Measurements from ENCODE around the gene MYO7B. TPM values are rescaled to one million over a fixed set of nuclear protein-coding genes. Genes with fewer than 3 reads are reported as not detected.

MYO7B gene
- total and polyA plus RNA-seq, 4 donors, result 0.51 to 4.7 (median 1.9) TPM

DNA sequence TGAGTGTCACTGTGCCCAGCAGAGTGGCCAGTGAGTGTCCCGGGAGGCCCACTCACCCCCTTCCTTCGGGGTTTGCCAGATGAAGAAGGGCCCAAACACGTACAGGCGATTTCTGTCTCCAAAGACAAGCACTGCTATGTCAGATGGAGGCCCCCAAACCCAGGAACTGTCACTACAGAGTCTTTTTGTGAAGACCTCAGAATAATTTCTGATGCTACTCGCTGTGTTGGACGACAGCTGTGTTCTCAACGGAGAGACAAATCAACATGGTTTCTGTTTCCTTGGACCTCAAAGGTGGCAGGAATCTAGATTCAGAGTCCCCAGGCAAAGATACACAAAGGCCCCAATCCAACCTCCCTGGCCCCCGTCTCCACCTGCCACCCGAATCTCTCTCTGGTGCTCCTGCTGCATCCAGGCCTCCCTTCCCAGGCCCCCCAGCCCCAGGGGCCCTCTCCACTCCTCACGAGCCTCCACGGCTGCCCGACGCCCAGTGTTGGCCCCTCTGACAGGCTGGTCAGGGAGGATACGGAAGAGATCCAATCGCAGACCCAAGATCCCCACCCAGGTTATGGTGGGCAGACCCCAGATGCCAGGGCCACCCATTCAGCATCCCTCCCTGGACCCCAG, 108.1 kb downstream of the MYO7B start:
- DNase-seq (no peak), ATAC-seq (ENCODE audit: insufficient read depth, low FRiP score) (no peak)
- TF ChIP-seq, protein P1, sequence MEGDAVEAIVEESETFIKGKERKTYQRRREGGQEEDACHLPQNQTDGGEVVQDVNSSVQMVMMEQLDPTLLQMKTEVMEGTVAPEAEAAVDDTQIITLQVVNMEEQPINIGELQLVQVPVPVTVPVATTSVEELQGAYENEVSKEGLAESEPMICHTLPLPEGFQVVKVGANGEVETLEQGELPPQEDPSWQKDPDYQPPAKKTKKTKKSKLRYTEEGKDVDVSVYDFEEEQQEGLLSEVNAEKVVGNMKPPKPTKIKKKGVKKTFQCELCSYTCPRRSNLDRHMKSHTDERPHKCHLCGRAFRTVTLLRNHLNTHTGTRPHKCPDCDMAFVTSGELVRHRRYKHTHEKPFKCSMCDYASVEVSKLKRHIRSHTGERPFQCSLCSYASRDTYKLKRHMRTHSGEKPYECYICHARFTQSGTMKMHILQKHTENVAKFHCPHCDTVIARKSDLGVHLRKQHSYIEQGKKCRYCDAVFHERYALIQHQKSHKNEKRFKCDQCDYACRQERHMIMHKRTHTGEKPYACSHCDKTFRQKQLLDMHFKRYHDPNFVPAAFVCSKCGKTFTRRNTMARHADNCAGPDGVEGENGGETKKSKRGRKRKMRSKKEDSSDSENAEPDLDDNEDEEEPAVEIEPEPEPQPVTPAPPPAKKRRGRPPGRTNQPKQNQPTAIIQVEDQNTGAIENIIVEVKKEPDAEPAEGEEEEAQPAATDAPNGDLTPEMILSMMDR (IDR thresholded peaks at IDR 0.05; ENCODE audit: control extremely low read depth, extremely low read depth), result no peak
- H3K9ac ChIP-seq (ENCODE audit: insufficient read depth in 1 of 2, low read length in 2 of 2), result no peak overlapping the region
- H3K4me3 ChIP-seq, result no peak overlapping the region
- H3K27ac ChIP-seq (ENCODE audit: low read depth in 1 of 2, low read length in 1 of 2), result peak overlapping the region in 1 of 2 donors; percentile 26
- WGBS, 2 donors, result 93 to 94% methylated on average over 15 of the region's 15 CpGs
- no peaks in the 10 kb centered on the region for H3K9me3 ChIP-seq (ENCODE audit: control insufficient read depth in 4 of 4, insufficient read depth in 3 of 4, low read length in 3 of 4)
- H3K36me3 ChIP-seq (ENCODE audit: control insufficient read depth in 4 of 4, insufficient read depth in 4 of 4, low read length in 4 of 4), result peaks cover 0 to 13% (median 0%) of the 10 kb centered on the region in 4 donors
- no peaks in the 10 kb centered on the region for H3K27me3 ChIP-seq (ENCODE audit: control insufficient read depth in 3 of 3, insufficient read depth in 3 of 3, low read length in 2 of 3)
- peaks cover 0 to 42% (median 3%) of the 10 kb centered on the region in 5 donors for H3K4me1 ChIP-seq (ENCODE audit: control insufficient read depth in 5 of 5, insufficient read depth in 5 of 5, low read length in 5 of 5)

DNA sequence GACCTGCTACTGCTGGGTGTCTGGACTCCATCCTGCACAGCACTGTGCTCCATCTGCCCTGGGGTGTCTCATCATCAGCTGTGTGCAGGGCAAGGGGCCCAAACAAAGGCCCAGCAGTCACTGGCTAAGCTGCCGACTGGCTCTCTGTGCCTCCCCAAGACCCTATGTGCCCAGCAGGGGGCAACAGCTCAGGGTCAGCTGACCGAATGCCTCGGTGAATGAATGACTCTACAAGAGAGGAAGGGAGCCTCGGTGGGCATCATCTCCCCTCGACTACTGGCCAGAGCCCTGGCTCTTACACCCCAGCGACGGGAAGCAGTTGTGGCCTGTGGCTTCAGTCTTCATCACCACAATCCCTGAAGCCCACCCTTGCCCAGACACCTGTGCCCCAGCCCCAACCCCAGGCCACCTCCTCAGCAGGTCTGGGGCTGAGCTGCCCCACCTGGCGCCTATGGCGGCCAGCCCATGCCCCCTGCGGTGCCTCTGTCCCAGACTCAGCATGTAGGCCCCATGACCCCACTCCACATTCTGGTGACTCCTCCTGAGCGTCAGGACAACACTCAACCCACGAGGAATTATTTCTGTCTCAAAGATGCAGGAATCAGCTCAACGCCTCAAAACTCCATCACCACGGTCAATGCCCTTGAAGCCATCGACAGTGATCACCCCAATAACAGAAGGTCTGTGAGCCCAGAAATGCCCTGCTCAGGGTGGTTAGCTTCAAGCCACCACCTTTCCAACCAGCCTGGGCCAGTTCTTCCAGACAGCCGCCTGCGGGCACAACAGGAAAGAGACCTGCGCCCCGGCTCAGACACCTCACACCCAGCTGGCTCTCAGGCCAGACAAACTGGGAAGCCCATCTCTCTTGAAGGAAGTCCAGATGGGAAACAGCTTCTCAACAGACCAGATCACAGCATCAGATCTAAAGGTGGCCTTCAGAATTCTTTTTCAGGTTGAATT, 108.9 kb downstream of the MYO7B start:
- Histone ChIP-seq H3K4me3 (no peak overlapping the region), H3K27me3 (ENCODE audit: control insufficient read depth in 3 of 3, insufficient read depth in 3 of 3, low read length in 2 of 3) (no peaks in the 10 kb centered on the region), H3K36me3 (ENCODE audit: control insufficient read depth in 4 of 4, insufficient read depth in 4 of 4, low read length in 4 of 4) (peaks cover 0 to 9% (median 0%) of the 10 kb centered on the region in 4 donors), H3K4me1 (ENCODE audit: control insufficient read depth in 5 of 5, insufficient read depth in 5 of 5, low read length in 5 of 5) (peaks cover 0 to 42% (median 3%) of the 10 kb centered on the region in 5 donors), H3K9me3 (ENCODE audit: control insufficient read depth in 4 of 4, insufficient read depth in 3 of 4, low read length in 3 of 4) (no peaks in the 10 kb centered on the region), H3K27ac (ENCODE audit: low read depth in 1 of 2, low read length in 1 of 2) (peak overlapping the region in 1 of 2 donors; percentile 33), H3K9ac (ENCODE audit: insufficient read depth in 1 of 2, low read length in 2 of 2) (no peak overlapping the region)
- WGBS, 2 donors, result 87 to 90% methylated on average over 19 of the region's 19 CpGs
- TF ChIP-seq, protein P1 (IDR thresholded peaks at IDR 0.05; ENCODE audit: control extremely low read depth, extremely low read depth), result no peak
- DNase-seq (no peak), ATAC-seq (ENCODE audit: insufficient read depth, low FRiP score) (no peak)

DNA sequence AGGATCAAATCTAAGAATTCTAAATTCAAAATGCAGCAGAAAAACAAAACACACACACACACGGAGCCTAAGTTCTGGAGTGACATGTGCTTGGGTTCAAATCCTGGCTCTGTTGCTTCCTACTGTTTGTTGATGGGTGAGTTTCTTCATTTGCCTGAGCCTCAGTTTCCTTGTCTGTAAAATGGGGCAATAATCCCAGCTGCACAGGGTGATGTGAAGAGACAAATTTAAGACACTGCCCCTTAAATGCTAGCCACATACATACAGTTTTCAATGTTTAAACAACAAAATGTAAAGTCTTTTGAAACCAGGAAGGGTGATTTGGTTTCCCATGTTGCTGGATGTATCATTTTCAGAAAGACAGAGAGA, 109.5 kb downstream of the MYO7B start:
- 87 to 88% methylated on average over 1 of the region's 1 CpG for WGBS, 2 donors
- DNase-seq (no peak), ATAC-seq (ENCODE audit: insufficient read depth, low FRiP score) (no peak)
- no peak overlapping the region for H3K4me3 ChIP-seq
- H3K4me1 ChIP-seq (ENCODE audit: control insufficient read depth in 5 of 5, insufficient read depth in 5 of 5, low read length in 5 of 5), result peaks cover 0 to 44% (median 6%) of the 10 kb centered on the region in 5 donors
- no peaks in the 10 kb centered on the region for H3K9me3 ChIP-seq (ENCODE audit: control insufficient read depth in 4 of 4, insufficient read depth in 3 of 4, low read length in 3 of 4)
- H3K27me3 ChIP-seq (ENCODE audit: control insufficient read depth in 3 of 3, insufficient read depth in 3 of 3, low read length in 2 of 3), result no peaks in the 10 kb centered on the region
- H3K27ac ChIP-seq (ENCODE audit: low read depth in 1 of 2, low read length in 1 of 2), result no peak overlapping the region
- H3K36me3 ChIP-seq (ENCODE audit: control insufficient read depth in 4 of 4, insufficient read depth in 4 of 4, low read length in 4 of 4), result peaks cover 0 to 7% (median 0%) of the 10 kb centered on the region in 4 donors
- TF ChIP-seq, protein P1 (IDR thresholded peaks at IDR 0.05; ENCODE audit: control extremely low read depth, extremely low read depth), result no peak
- no peak overlapping the region for H3K9ac ChIP-seq (ENCODE audit: insufficient read depth in 1 of 2, low read length in 2 of 2)
